ENCODE measurements around the gene SHKBP1. TPM values are rescaled to one million over a fixed set of nuclear protein-coding genes. Genes with fewer than 3 reads are reported as not detected.

The SHKBP1 gene
- total and polyA plus RNA-seq, 9 of the 15 experiments (the other 6 are each of a cell fraction or from before 2014, with no cell fraction given): 1.2 to 58.1 (median 22.3) TPM

GRCh38 chr19:40603389-40604170 lies 26.9 kb downstream of the SHKBP1 start (continued):
- TF ChIP-seq ZNF740 (CRISPR knock-in tag; IDR thresholded peaks at IDR 0.05) (no peak), ZNF740 (tag; IDR thresholded peaks at IDR 0.05) (peak in 1 of 2 experiments; percentile 76; a peak in 2 of 4 replicates), FOXJ2 (tag; IDR thresholded peaks at IDR 0.05) (peak; percentile 66; the same call in 1 of the 2 replicates), ZBTB40 (IDR thresholded peaks at IDR 0.05) (0 out of 2 replicates have a peak, but pooled peaks have one; percentile 26), ZBTB40 (CRISPR knock-in tag; IDR thresholded peaks at IDR 0.05) (no peak), CREBBP (IDR thresholded peaks at IDR 0.05; ENCODE audit: low read depth, low read length) (no peak), MITF (IDR thresholded peaks at IDR 0.05) (no peak), CREB3L1 (IDR thresholded peaks at IDR 0.05; ENCODE audit: borderline replicate concordance, low read depth) (peak; percentile 84; the same call in 1 of the 2 replicates), SIN3A (IDR thresholded peaks at IDR 0.05; ENCODE audit: borderline replicate concordance in 2 of 2, control insufficient read depth in 1 of 2, low read depth in 2 of 2, low read length in 2 of 2) (peak; percentile 94 to 98), HNRNPK (IDR thresholded peaks at IDR 0.05; ENCODE audit: low read depth, low read length, poor library complexity, severe bottlenecking) (peak; percentile 69)

Data from K562 (cell line).